ENCODE measurements around the gene IMMP2L. TPM values are rescaled to one million over a fixed set of nuclear protein-coding genes. Genes with fewer than 3 reads are reported as not detected.

The IMMP2L gene
- total RNA-seq, 1 experiment from 2014 or later, result 13.6 TPM

DNA sequence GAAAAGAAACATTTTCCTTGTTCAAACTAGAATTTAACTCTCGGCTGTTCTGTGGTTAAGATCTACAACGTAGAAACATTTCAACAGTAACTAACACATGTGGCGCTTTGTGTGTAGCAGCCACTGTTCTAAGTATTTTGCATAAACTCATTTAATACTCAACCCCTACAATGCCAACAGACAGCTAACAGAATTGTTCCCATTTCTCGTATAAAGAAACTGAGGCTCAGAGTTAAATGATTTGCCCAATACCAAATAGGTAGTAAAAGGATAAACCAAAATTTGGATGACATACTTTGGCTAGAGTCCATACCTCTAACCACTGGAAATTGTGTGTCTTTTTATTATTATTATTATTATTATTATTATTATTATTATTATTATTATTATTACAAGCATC, 543.8 kb downstream of the IMMP2L start:
- ChIA-PET POLR2A (interaction anchor here (0.6 kb wide), 1 partner anchor 544 kb away, joined by 3 read pairs; the partner anchor contains the start of gene IMMP2L), CTCF (no interaction called here)
- peaks cover 11% of the 10 kb centered on the region for H3K4me1 Mint-ChIP-seq
- no peak overlapping the region for H3K27ac Mint-ChIP-seq
- no peaks in the 10 kb centered on the region for H3K27me3 Mint-ChIP-seq (ENCODE audit: low read depth)
- H3K4me3 Mint-ChIP-seq, result no peak overlapping the region
- TF ChIP-seq, protein P1, sequence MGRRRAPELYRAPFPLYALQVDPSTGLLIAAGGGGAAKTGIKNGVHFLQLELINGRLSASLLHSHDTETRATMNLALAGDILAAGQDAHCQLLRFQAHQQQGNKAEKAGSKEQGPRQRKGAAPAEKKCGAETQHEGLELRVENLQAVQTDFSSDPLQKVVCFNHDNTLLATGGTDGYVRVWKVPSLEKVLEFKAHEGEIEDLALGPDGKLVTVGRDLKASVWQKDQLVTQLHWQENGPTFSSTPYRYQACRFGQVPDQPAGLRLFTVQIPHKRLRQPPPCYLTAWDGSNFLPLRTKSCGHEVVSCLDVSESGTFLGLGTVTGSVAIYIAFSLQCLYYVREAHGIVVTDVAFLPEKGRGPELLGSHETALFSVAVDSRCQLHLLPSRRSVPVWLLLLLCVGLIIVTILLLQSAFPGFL (CRISPR knock-in tag; IDR thresholded peaks at IDR 0.05; ENCODE audit: borderline replicate concordance), result no peak
- TF ChIP-seq NFE2L1 (CRISPR knock-in tag; IDR thresholded peaks at IDR 0.05) (no peak), GRHL2 (CRISPR knock-in tag; IDR thresholded peaks at IDR 0.05; ENCODE audit: insufficient replicate concordance, severe bottlenecking) (no peak), ZNF121 (CRISPR knock-in tag; IDR thresholded peaks at IDR 0.05) (no peak), SOX15 (CRISPR knock-in tag; IDR thresholded peaks at IDR 0.05) (no peak), PRRX2 (CRISPR knock-in tag; IDR thresholded peaks at IDR 0.05) (no peak), ATF6 (CRISPR knock-in tag; IDR thresholded peaks at IDR 0.05) (no peak)
- TF ChIP-seq, protein P2, sequence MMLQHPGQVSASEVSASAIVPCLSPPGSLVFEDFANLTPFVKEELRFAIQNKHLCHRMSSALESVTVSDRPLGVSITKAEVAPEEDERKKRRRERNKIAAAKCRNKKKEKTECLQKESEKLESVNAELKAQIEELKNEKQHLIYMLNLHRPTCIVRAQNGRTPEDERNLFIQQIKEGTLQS (CRISPR knock-in tag; conservative IDR thresholded peaks at IDR 0.05), result no peak
- TF ChIP-seq, protein P3, sequence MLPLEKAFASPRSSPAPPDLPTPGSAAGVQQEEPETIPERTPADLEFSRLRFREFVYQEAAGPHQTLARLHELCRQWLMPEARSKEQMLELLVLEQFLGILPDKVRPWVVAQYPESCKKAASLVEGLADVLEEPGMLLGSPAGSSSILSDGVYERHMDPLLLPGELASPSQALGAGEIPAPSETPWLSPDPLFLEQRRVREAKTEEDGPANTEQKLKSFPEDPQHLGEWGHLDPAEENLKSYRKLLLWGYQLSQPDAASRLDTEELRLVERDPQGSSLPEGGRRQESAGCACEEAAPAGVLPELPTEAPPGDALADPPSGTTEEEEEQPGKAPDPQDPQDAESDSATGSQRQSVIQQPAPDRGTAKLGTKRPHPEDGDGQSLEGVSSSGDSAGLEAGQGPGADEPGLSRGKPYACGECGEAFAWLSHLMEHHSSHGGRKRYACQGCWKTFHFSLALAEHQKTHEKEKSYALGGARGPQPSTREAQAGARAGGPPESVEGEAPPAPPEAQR (CRISPR knock-in tag; IDR thresholded peaks at IDR 0.05), result no peak
- TF ChIP-seq, protein P4, sequence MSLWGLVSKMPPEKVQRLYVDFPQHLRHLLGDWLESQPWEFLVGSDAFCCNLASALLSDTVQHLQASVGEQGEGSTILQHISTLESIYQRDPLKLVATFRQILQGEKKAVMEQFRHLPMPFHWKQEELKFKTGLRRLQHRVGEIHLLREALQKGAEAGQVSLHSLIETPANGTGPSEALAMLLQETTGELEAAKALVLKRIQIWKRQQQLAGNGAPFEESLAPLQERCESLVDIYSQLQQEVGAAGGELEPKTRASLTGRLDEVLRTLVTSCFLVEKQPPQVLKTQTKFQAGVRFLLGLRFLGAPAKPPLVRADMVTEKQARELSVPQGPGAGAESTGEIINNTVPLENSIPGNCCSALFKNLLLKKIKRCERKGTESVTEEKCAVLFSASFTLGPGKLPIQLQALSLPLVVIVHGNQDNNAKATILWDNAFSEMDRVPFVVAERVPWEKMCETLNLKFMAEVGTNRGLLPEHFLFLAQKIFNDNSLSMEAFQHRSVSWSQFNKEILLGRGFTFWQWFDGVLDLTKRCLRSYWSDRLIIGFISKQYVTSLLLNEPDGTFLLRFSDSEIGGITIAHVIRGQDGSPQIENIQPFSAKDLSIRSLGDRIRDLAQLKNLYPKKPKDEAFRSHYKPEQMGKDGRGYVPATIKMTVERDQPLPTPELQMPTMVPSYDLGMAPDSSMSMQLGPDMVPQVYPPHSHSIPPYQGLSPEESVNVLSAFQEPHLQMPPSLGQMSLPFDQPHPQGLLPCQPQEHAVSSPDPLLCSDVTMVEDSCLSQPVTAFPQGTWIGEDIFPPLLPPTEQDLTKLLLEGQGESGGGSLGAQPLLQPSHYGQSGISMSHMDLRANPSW (CRISPR knock-in tag; conservative IDR thresholded peaks at IDR 0.05; ENCODE audit: low read depth), result no peak
- peaks cover 9% of the 10 kb centered on the region for H3K9me3 Mint-ChIP-seq
- DNase-seq (ENCODE audit: low spot score) (no peak), ATAC-seq (no peak)
- peaks cover 9% of the 10 kb centered on the region for H3K36me3 Mint-ChIP-seq

DNA sequence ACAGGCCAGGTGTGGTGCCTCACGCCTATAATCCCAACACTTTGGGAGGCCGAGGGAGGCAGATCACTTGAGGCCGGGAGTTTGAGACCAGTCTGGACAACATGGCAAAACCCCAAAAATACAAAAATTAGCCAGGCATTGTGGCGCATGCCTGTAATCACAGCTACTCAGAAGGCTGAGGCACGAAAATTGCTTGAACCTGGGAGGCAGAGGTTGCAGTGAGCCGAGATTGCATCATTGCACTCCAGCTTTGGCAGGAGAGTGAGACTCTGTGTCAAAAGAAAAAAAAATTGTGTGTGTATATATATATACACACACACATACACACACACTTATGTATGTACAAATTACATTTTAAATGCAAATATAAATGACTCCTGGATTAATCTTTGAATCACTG, 548.2 kb downstream of the IMMP2L start:
- Mint-ChIP-seq H3K36me3 (no peaks in the 10 kb centered on the region), H3K27me3 (ENCODE audit: low read depth) (no peaks in the 10 kb centered on the region), H3K4me3 (no peak overlapping the region), H3K9me3 (no peaks in the 10 kb centered on the region), H3K27ac (no peak overlapping the region), H3K4me1 (peaks cover 6% of the 10 kb centered on the region)
- DNase-seq (ENCODE audit: low spot score) (no peak), ATAC-seq (no peak)
- POLR2A ChIA-PET, result interaction anchor here (0.7 kb wide), 1 partner anchor 98 kb away, joined by 3 read pairs; no protein-coding TSS in a partner anchor
- CTCF ChIA-PET, result no interaction called here
- TF ChIP-seq, protein P5, sequence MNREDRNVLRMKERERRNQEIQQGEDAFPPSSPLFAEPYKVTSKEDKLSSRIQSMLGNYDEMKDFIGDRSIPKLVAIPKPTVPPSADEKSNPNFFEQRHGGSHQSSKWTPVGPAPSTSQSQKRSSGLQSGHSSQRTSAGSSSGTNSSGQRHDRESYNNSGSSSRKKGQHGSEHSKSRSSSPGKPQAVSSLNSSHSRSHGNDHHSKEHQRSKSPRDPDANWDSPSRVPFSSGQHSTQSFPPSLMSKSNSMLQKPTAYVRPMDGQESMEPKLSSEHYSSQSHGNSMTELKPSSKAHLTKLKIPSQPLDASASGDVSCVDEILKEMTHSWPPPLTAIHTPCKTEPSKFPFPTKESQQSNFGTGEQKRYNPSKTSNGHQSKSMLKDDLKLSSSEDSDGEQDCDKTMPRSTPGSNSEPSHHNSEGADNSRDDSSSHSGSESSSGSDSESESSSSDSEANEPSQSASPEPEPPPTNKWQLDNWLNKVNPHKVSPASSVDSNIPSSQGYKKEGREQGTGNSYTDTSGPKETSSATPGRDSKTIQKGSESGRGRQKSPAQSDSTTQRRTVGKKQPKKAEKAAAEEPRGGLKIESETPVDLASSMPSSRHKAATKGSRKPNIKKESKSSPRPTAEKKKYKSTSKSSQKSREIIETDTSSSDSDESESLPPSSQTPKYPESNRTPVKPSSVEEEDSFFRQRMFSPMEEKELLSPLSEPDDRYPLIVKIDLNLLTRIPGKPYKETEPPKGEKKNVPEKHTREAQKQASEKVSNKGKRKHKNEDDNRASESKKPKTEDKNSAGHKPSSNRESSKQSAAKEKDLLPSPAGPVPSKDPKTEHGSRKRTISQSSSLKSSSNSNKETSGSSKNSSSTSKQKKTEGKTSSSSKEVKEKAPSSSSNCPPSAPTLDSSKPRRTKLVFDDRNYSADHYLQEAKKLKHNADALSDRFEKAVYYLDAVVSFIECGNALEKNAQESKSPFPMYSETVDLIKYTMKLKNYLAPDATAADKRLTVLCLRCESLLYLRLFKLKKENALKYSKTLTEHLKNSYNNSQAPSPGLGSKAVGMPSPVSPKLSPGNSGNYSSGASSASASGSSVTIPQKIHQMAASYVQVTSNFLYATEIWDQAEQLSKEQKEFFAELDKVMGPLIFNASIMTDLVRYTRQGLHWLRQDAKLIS (CRISPR knock-in tag; IDR thresholded peaks at IDR 0.05; ENCODE audit: borderline replicate concordance), result no peak
- TF ChIP-seq ZNF263 (CRISPR knock-in tag; IDR thresholded peaks at IDR 0.05; ENCODE audit: low read depth), result no peak
- TF ChIP-seq, protein P6, sequence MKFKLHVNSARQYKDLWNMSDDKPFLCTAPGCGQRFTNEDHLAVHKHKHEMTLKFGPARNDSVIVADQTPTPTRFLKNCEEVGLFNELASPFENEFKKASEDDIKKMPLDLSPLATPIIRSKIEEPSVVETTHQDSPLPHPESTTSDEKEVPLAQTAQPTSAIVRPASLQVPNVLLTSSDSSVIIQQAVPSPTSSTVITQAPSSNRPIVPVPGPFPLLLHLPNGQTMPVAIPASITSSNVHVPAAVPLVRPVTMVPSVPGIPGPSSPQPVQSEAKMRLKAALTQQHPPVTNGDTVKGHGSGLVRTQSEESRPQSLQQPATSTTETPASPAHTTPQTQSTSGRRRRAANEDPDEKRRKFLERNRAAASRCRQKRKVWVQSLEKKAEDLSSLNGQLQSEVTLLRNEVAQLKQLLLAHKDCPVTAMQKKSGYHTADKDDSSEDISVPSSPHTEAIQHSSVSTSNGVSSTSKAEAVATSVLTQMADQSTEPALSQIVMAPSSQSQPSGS (CRISPR knock-in tag; IDR thresholded peaks at IDR 0.05; ENCODE audit: borderline replicate concordance, low read depth), result no peak
- TF ChIP-seq, protein P4 (CRISPR knock-in tag; conservative IDR thresholded peaks at IDR 0.05; ENCODE audit: low read depth), result no peak
- TF ChIP-seq TEAD1 (CRISPR knock-in tag; IDR thresholded peaks at IDR 0.05), result no peak
- TF ChIP-seq RORB (CRISPR knock-in tag; IDR thresholded peaks at IDR 0.05), result no peak

All from WTC11 (cell line).